Thyroid gland (tissue), 4 donors: ENCODE data around the gene TSPAN4.

ENCODE experiments used
- POLR2A ChIP-seq, 2 donors: fragments of 450-650 bp; IDR thresholded peaks; one replicate each; pipeline ENCODE4 v1.6.1; 2017; ENCODE audit warnings: antibody characterized with exemption in 2 of 2, mild to moderate bottlenecking in 2 of 2, moderate library complexity in 1 of 2
- TF ChIP-seq, protein P1 (sequence below), 6 experiments: fragments of 200-600 bp in 3 of 6; fragments of 450-650 bp in 3 of 6; sonication (generic) in 3 of 6; IDR thresholded peaks; one replicate each; pipeline ENCODE4 v1.5.1; 2016 to 2019; ENCODE audit warnings: antibody characterized with exemption in 6 of 6, mild to moderate bottlenecking in 2 of 6, inconsistent platforms in 1 of 6, moderate library complexity in 1 of 6

DNA sequence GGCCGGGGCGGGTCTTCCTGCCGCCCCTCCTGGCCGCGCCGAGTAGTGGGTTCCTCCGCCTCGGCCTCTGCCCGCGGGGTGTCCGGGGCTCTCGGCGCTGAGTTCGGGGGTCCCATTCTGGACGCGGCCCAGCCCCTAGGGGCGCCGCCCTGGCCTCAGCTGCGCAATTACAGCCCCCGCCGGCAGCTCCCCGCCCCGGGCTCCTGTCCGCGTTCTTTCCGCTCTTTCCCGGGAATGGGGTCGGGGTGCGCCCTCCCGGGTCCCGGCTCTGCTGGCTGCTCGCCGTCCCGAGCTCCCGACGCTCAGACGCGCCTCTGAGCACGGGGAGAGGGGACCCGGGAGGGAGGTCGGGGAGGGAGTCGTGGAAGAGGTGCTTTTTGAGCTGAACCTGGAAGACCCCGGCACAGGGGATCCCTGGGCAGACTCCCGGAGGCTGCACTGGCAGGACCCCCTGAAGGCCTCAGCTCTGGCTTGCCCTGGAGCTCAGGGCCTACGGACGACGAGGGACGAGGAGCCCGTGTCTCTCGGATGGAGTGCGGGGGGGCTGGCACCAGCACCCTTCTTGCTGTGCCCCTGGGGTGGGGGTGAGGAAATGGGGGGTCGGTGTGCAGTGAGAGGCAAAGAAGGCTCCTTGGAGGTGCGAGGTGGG is 558 bp downstream of the TSPAN4 start:
- TF ChIP-seq POLR2A (IDR thresholded peaks at IDR 0.05): no peak
- TF ChIP-seq, protein P1, sequence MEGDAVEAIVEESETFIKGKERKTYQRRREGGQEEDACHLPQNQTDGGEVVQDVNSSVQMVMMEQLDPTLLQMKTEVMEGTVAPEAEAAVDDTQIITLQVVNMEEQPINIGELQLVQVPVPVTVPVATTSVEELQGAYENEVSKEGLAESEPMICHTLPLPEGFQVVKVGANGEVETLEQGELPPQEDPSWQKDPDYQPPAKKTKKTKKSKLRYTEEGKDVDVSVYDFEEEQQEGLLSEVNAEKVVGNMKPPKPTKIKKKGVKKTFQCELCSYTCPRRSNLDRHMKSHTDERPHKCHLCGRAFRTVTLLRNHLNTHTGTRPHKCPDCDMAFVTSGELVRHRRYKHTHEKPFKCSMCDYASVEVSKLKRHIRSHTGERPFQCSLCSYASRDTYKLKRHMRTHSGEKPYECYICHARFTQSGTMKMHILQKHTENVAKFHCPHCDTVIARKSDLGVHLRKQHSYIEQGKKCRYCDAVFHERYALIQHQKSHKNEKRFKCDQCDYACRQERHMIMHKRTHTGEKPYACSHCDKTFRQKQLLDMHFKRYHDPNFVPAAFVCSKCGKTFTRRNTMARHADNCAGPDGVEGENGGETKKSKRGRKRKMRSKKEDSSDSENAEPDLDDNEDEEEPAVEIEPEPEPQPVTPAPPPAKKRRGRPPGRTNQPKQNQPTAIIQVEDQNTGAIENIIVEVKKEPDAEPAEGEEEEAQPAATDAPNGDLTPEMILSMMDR (IDR thresholded peaks at IDR 0.05): no peak
